PC-3 (cell line): ENCODE data around the gene BBS2. TPM values are rescaled to one million over a fixed set of nuclear protein-coding genes. Genes with fewer than 3 reads are reported as not detected.

Experiments
- ATAC-seq: fragments of 200-7000 bp; cut with Tn5 transposase; 2 replicates; pipeline ENCODE4 v1.9.1; 2020; ENCODE audit warnings: mild to moderate bottlenecking, moderate library complexity
- BruUV-seq: library from RNA; stranded (reverse); fragments of 400-500 nt; replicated peaks from 2 replicates; lab custom pipeline; 2021; lab: Mats Ljungman, UMichigan
- CTCF ChIA-PET: fragments of 300-600 bp; sonication (Branson Sonifier 250); formaldehyde crosslinking; loops from one replicate; lab custom pipeline; 2022; ENCODE audit warnings: antibody characterized with exemption; lab: Charles Lee
- POLR2A ChIA-PET: fragments of 300-600 bp; sonication (Branson Sonifier 250); formaldehyde crosslinking; loops from one replicate; lab custom pipeline; 2022; ENCODE audit warnings: antibody characterized with exemption; ENCODE audit not compliant: unreplicated experiment; lab: Charles Lee
- DNase-seq: peaks from one replicate; pipeline ENCODE4 v3.0.0-alpha.2; 2015
- H2AFZ ChIP-seq: fragments of 300-600 bp; sonication (generic); 2 replicates; pipeline ENCODE4 v1.6.0; 2016; ENCODE audit warnings: antibody characterized with exemption, low read length
- H3F3A ChIP-seq: fragments of 300-600 bp; sonication (generic); one replicate; pipeline ENCODE4 v1.6.0; 2017; ENCODE audit warnings: antibody characterized with exemption, low read length, control low read depth, mild to moderate bottlenecking; ENCODE audit not compliant: unreplicated experiment
- H3K27ac ChIP-seq: fragments of 300-600 bp; sonication (generic); 2 replicates; pipeline ENCODE4 v1.5.1; 2016; ENCODE audit warnings: mild to moderate bottlenecking, low read length
- H3K27me3 ChIP-seq: fragments of 300-600 bp; sonication (generic); 2 replicates; pipeline ENCODE4 v1.6.1; 2016; ENCODE audit warnings: low read length, mixed read lengths
- H3K36me3 ChIP-seq: fragments of 300-600 bp; sonication (generic); 2 replicates; pipeline ENCODE4 v1.6.1; 2016; ENCODE audit warnings: low read depth, mixed run types, low read length, mixed read lengths
- H3K4me1 ChIP-seq: fragments of 300-600 bp; sonication (generic); 2 replicates; pipeline ENCODE4 v1.5.1; 2016; ENCODE audit warnings: low read length; ENCODE audit not compliant: insufficient read depth
- H3K4me2 ChIP-seq: fragments of 300-600 bp; sonication (generic); 2 replicates; pipeline ENCODE4 v1.6.0; 2016; ENCODE audit warnings: low read length
- H3K4me3 ChIP-seq: fragments of 300-600 bp; sonication (generic); 2 replicates; pipeline ENCODE4 v1.5.1; 2016; ENCODE audit warnings: mild to moderate bottlenecking, low read length, mixed read lengths
- H3K79me2 ChIP-seq: fragments of 300-600 bp; sonication (generic); 2 replicates; pipeline ENCODE4 v1.6.1; 2017; ENCODE audit warnings: low read length, mixed read lengths
- H3K9ac ChIP-seq: fragments of 300-600 bp; sonication (generic); 2 replicates; pipeline ENCODE4 v1.6.0; 2016; ENCODE audit warnings: mild to moderate bottlenecking, low read length
- H3K9me2 ChIP-seq: fragments of 300-600 bp; sonication (generic); replicated peaks from 2 replicates; pipeline ENCODE4 v1.6.1; 2016; ENCODE audit warnings: mixed run types, low read length, mixed read lengths
- H3K9me3 ChIP-seq: fragments of 300-600 bp; sonication (generic); 2 replicates; pipeline ENCODE4 v1.6.1; 2016; ENCODE audit warnings: low read length, mixed read lengths
- H4K20me1 ChIP-seq: fragments of 300-600 bp; sonication (generic); 2 replicates; pipeline ENCODE4 v1.6.1; 2016; ENCODE audit warnings: low read length, mixed read lengths
- EZH2 ChIP-seq: fragments of 300-600 bp; sonication (generic); IDR thresholded peaks from one replicate; pipeline ENCODE4 v1.6.1; 2017; ENCODE audit warnings: antibody characterized with exemption, mild to moderate bottlenecking, low read length; ENCODE audit not compliant: unreplicated experiment
- EZH2phosphoT487 ChIP-seq: fragments of 300-600 bp; sonication (generic); IDR thresholded peaks from 2 replicates; pipeline ENCODE4 v1.6.1; 2018; ENCODE audit warnings: mild to moderate bottlenecking, antibody characterized with exemption, low read length, borderline replicate concordance
- intact Hi-C: fragments of 100-400 bp; cut with micrococcal nuclease; formaldehyde crosslinking; loops from 2 replicates; pipeline ENCODE4 v1.9.0; 2023
- total RNA-seq: library from RNA; depleted of rRNA; stranded (reverse); fragments of >200 nt; gene quantifications from 2 replicates; pipeline ENCODE4 v1.2.3, GENCODE V29; 2014
- TF ChIP-seq, protein P1 (sequence below): fragments of 300-600 bp; sonication (generic); conservative IDR thresholded peaks from 2 replicates; pipeline ENCODE4 v1.5.1; 2017; ENCODE audit warnings: antibody characterized with exemption, low read depth, mild to moderate bottlenecking, low read length

The BBS2 gene
- total RNA-seq, 1 experiment from 2014 or later: 19.2 TPM

DNA sequence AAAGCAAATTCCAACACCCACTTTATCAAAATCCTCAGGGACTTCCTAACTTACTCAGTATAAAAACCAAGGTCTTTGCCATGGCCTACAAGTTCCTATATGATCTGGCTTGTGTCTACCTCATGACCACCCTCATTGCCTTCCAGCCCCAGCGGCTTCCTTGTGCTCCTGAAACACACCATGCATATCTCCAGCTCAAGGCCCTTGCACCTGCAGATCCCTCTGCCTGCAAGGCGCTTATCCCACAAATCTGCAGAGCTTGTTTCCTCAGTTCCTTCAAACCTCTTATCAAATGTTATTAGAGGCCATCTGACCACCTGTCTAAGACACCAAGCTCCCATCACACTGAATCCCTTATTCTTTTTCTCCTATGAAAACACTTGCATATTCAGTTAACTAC is 2.6 kb downstream of the BBS2 start:
- H3K27ac ChIP-seq: no peak overlapping the region
- no TSS peak for BruUV-seq
- peaks cover 39% of the 10 kb centered on the region for H3K4me1 ChIP-seq
- H3K79me2 ChIP-seq: peaks cover 24% of the 10 kb centered on the region
- H3K9me2 ChIP-seq: no peaks in the 10 kb centered on the region; the same call in 1 of the 2 replicates
- no peak for DNase-seq
- H3F3A ChIP-seq: no peaks in the 10 kb centered on the region
- ChIA-PET POLR2A (no interaction called here), CTCF (no interaction called here)
- intact Hi-C loops: no loop called here
- H3K4me2 ChIP-seq: no peak overlapping the region
- no peak overlapping the region for H3K9ac ChIP-seq
- TF ChIP-seq EZH2phosphoT487: no peak
- TF ChIP-seq, protein P1, sequence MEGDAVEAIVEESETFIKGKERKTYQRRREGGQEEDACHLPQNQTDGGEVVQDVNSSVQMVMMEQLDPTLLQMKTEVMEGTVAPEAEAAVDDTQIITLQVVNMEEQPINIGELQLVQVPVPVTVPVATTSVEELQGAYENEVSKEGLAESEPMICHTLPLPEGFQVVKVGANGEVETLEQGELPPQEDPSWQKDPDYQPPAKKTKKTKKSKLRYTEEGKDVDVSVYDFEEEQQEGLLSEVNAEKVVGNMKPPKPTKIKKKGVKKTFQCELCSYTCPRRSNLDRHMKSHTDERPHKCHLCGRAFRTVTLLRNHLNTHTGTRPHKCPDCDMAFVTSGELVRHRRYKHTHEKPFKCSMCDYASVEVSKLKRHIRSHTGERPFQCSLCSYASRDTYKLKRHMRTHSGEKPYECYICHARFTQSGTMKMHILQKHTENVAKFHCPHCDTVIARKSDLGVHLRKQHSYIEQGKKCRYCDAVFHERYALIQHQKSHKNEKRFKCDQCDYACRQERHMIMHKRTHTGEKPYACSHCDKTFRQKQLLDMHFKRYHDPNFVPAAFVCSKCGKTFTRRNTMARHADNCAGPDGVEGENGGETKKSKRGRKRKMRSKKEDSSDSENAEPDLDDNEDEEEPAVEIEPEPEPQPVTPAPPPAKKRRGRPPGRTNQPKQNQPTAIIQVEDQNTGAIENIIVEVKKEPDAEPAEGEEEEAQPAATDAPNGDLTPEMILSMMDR: no peak
- no peak overlapping the region for H3K4me3 ChIP-seq
- H3K27me3 ChIP-seq: no peaks in the 10 kb centered on the region
- peaks cover 5% of the 10 kb centered on the region for H4K20me1 ChIP-seq
- no peaks in the 10 kb centered on the region for H3K36me3 ChIP-seq
- no peak overlapping the region for H2AFZ ChIP-seq
- H3K9me3 ChIP-seq: no peaks in the 10 kb centered on the region
- ATAC-seq: no peak

DNA sequence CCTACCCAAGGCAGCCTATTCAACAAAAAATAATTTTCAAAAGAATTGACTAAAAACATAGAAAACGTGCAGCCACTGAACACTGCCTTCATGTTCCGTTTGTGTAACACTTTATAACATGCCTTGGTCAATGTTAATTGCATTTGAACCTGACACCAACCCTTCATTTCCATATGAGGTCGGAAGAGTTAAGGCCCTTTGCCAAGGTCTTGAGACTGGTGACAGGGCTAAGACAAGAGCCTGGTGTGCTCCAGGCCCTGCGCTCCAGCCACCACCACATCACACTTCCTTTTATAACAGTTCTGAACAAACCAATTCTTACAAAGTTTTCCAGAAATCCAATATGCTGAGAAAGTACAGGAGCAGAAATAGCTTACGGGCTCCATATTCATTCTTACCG is 4.2 kb downstream of the BBS2 start:
- Histone ChIP-seq H3K9me3 (no peaks in the 10 kb centered on the region), H3K9ac (no peak overlapping the region), H3K27me3 (no peaks in the 10 kb centered on the region), H3K9me2 (no peaks in the 10 kb centered on the region), H3K4me1 (peaks cover 39% of the 10 kb centered on the region), H3K4me3 (no peak overlapping the region), H4K20me1 (peaks cover 5% of the 10 kb centered on the region), H3K4me2 (no peak overlapping the region), H2AFZ (no peak overlapping the region), H3F3A (no peaks in the 10 kb centered on the region), H3K27ac (no peak overlapping the region), H3K79me2 (peaks cover 24% of the 10 kb centered on the region), H3K36me3 (no peaks in the 10 kb centered on the region)
- BruUV-seq: no TSS peak
- ChIA-PET POLR2A (no interaction called here), CTCF (no interaction called here)
- ATAC-seq (no peak), DNase-seq (no peak)
- intact Hi-C loops: no loop called here
- no peak for TF ChIP-seq EZH2phosphoT487

DNA sequence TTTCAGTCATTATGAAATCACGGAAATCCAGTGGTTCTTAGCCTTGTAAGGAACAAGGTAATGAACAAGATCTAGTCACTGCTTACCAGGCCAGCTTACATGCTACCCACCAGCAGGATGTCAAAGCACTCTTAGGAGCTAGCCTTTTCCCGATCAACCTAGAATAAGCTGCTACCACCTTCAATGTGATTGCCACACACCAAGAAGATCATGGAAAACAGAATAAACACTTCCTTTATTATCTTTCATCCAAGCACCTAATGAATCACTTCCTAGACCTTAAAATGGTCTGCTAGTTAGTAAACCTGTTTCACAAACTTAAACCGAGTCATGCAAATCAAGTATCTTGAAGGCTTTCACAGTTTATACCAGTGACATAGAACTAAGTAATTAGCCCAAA is 5.0 kb downstream of the BBS2 start:
- Histone ChIP-seq H3K9me2 (no peaks in the 10 kb centered on the region), H2AFZ (no peak overlapping the region), H3K9me3 (no peaks in the 10 kb centered on the region), H3K4me1 (peaks cover 32% of the 10 kb centered on the region), H3K27me3 (no peaks in the 10 kb centered on the region), H3K36me3 (no peaks in the 10 kb centered on the region; the same call in 1 of the 2 replicates), H3K4me3 (no peak overlapping the region), H3K9ac (no peak overlapping the region), H3K79me2 (peaks cover 24% of the 10 kb centered on the region), H3K4me2 (peak overlapping the region; percentile 33), H3K27ac (0 out of 2 replicates have a peak overlapping the region, but pooled peaks have one; percentile 11), H3F3A (no peaks in the 10 kb centered on the region), H4K20me1 (peaks cover 5% of the 10 kb centered on the region)
- ChIA-PET CTCF (no interaction called here), POLR2A (no interaction called here)
- BruUV-seq: no TSS peak
- ATAC-seq: peak; percentile 24; the same call in 1 of the 2 replicates
- intact Hi-C loops: loop anchor here (1.0 kb wide), 3 partner anchors 85 to 274 kb away; no protein-coding TSS in a partner anchor
- peak; percentile 44 for DNase-seq
- TF ChIP-seq EZH2phosphoT487 (no peak), EZH2 (no peak)
- TF ChIP-seq, protein P1: no peak
